Esophagus mucosa (tissue), 1 donor: ENCODE data around the gene DDX49. TPM values are rescaled to one million over a fixed set of nuclear protein-coding genes. Genes with fewer than 3 reads are reported as not detected.
"Not testable (repeated sequence)": the region's sequence is repeated elsewhere in the genome, so short reads cannot be mapped to it uniquely, and the experiment has no call there.

Source experiments
- ATAC-seq: fragments of 200-7000 bp; cut with Tn5 transposase; one replicate; pipeline ENCODE4 v1.9.1; 2020
- total RNA-seq: library from RNA; stranded (reverse); gene quantifications from one replicate; pipeline ENCODE4 v1.2.4, GENCODE V29; 2023
- donor health status: DM: yes; HTN: yes; CAD: no.

Gene DDX49
- total RNA-seq, 1 donor from 2014 or later: 56.0 TPM

- no peak for ATAC-seq
Observed at GRCh38 chr19:18896421-18896841, 23.1 kb upstream of the DDX49 start.

DNA sequence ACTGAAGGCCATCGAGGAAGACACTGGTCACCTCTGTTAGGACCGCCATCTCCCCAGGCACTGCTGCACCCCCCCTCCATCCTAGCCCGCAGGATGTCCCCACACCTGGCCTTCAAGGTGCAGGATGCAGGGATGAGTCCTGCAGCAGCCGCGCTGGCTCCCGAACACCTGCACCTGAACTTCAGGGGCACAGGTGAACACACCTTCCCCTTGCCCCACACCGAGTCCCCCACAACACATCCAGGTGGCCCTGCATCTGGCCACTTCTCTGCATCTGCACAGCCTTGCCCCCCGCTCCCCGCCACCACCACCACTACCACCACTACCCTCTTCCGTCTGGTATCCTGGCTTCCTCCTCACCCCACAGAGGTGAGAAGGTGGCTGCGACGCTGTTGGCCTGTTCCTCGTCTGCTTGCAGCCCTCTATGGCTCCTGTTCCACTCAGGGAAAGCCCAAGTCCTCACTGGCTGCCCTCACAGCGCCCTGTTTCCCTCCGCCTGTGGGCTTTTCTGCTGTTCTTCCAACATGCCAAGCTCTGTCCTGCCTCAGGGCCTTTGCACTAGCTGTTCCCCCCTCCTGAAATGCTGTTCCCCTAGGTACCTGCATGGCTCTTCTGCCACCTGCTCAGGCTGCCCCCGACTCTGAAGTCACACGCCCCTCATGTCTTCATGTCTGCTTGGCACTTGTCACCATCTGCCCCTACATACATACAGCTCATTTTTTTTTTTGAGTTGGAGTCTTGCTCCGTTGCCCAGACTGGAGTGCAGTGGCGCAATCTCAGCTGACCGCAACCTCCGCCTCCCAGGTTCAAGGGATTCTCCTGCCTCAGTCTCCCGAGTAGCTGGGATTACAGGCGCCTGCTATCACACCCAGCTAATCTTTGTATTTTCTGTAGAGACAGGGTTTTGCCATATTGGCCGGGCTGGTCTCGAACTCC lies 22.2 kb upstream of the DDX49 start:
- ATAC-seq: no peak

- no peak for ATAC-seq
Observed at GRCh38 chr19:18898081-18898606, 21.4 kb upstream of the DDX49 start.

GRCh38 chr19:18898607-18899408 lies 20.7 kb upstream of the DDX49 start:
- no peak for ATAC-seq

- no peak for ATAC-seq
Observed at GRCh38 chr19:18899624-18900560, 19.6 kb upstream of the DDX49 start.

GRCh38 chr19:18900700-18901481 lies 18.6 kb upstream of the DDX49 start:
- no peak for ATAC-seq

DNA sequence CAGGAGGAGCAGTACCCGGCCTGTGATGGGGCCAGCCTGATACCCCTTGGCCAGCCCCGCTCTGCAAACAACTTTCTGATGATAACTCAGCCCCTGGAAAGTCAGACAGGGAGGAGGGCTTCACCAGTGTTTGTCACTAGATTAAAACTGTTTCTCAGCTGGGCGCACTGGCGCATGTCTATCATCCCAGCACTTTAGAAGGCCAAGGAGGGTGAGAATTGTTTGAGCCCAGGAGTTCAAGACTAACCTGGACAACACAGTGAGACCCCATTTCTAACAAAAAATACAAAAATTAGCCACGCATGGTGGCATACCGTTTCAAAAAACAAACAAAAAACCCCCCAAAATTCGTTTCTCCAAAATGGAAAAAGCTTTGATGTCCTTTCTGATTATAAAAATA lies 18.0 kb upstream of the DDX49 start:
- ATAC-seq: no peak

- ATAC-seq: not testable (repeated sequence)
Observed at GRCh38 chr19:18902519-18902918, 17.0 kb upstream of the DDX49 start.

GRCh38 chr19:18903156-18904037 lies 16.1 kb upstream of the DDX49 start:
- no peak for ATAC-seq

- no peak for ATAC-seq
Observed at GRCh38 chr19:18904334-18905057, 15.0 kb upstream of the DDX49 start.

- ATAC-seq: no peak
Observed at GRCh38 chr19:18905058-18905456, 14.5 kb upstream of the DDX49 start.

DNA sequence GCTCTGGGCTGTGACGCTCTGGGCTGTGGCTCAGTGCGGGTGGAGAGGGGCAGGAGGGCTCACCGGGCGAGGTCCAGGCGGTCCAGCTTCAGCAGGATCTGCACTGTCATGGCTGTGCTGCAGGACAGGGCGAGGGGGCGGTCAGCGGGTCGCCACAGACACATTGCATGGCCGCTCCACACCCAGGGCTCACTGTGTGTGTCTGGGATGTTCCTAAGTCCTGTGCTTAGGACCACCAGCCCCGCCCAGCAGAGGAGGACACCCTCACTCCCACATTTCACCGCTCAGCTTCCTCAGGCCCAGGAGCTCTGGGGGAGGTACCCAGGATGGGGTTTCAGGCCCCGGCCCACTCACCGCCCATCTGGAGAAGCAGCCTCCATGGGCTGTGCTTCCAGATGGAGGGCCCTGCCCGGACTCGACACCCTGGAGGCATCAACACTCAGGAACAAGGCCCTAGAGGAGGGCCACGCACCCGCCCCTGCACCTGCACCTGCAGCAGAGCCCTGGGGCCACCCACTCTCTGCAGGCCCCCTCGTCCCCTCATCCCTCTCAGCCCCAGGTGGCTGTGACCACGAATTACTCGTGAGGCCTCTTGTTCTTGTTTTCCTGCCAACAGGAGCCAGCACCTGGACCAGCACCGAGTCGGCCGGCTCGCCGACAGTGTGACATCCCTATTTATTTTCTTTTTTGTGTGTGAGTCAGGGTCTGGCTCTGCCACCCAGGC lies 13.8 kb upstream of the DDX49 start:
- ATAC-seq: no peak

GRCh38 chr19:18906605-18907519 lies 12.7 kb upstream of the DDX49 start:
- ATAC-seq: no peak

DNA sequence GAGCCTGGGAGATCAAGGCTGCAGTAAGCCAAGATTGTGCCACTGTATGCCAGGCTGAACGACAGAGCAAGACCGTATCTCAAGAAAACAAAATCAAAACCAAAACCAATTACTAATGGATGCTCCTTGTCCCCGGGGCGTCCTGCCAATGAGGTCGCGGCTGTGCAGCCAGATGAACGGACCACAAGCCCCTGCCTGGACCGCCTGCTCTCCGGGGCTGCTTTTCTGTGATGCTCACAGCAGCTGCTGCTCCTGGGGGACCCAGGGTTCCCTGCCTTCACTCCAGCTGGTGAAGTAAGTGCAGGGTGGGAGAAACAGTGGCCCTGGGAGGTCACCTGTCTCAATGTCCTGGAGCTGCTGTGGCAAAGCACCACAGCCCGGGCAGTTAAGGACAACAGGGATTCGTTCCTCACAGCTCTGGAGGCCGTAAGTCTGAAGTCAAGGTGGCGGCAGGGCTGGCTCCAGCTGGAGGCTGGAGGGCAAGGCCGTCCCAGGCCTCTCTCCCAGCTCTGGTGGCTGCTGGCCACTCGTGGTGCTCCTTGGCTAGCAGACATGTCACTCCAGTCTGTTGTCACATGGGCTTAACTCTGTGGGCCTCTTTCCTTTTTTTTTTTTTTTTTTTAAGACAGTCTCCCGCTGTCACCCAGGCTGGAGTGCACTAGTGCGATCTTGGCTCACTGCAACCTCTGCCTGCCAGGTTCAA lies 10.4 kb upstream of the DDX49 start:
- ATAC-seq: no peak

GRCh38 chr19:18910010-18910409 lies 9.5 kb upstream of the DDX49 start:
- no peak for ATAC-seq

- ATAC-seq: peak; percentile 17
Observed at GRCh38 chr19:18910801-18911436, 8.6 kb upstream of the DDX49 start.

DNA sequence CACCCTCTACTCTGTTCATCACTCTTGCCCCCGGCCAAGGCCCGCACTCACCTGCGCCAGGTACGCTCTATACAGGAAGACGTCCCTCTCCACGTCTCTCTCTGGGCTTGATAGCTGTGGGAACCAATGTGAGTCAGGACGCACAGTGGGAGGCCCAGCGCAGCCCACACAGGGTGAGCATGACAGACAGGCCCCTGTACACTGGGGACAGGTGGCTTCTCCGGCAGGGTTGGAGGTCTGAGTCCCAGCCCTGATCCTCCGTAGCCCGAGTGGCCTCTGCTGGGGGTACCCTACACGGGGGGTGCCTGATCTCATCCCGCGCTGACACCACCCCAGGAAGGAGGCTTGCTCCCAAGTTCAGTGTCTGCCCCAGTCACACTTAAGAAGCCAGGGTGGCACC lies 6.6 kb upstream of the DDX49 start:
- ATAC-seq: peak; percentile 20
